HEK293 (cell line): ENCODE results near the gene KLK10.

ENCODE experiments used
- GFI1B ChIP-seq: fragments of 450-650 bp; formaldehyde crosslinking; IDR thresholded peaks from 2 replicates; pipeline ENCODE4 v1.5.1; 2016; ENCODE audit warnings: missing biosample characterization, missing genetic modification characterization
- KLF17 ChIP-seq: fragments of 450-650 bp; formaldehyde crosslinking; IDR thresholded peaks from 2 replicates; pipeline ENCODE4 v1.5.1; 2016; ENCODE audit warnings: missing biosample characterization, missing genetic modification characterization
- REST ChIP-seq: fragments of 450-650 bp; formaldehyde crosslinking; IDR thresholded peaks from 2 replicates; pipeline ENCODE4 v1.5.1; 2016; ENCODE audit warnings: missing biosample characterization, missing genetic modification characterization
- ZBTB8A ChIP-seq: fragments of 450-650 bp; formaldehyde crosslinking; IDR thresholded peaks from 2 replicates; pipeline ENCODE4 v1.5.1; 2016; ENCODE audit warnings: missing biosample characterization, missing genetic modification characterization
- ZNF121 ChIP-seq: fragments of 450-650 bp; formaldehyde crosslinking; IDR thresholded peaks from 2 replicates; pipeline ENCODE4 v1.5.1; 2016; ENCODE audit warnings: missing biosample characterization, missing genetic modification characterization
- ZNF280D ChIP-seq: fragments of 450-650 bp; formaldehyde crosslinking; IDR thresholded peaks from 2 replicates; pipeline ENCODE4 v1.5.1; 2016; ENCODE audit warnings: missing biosample characterization, missing genetic modification characterization
- ZNF548 ChIP-seq: fragments of 450-650 bp; formaldehyde crosslinking; IDR thresholded peaks from 2 replicates; pipeline ENCODE4 v1.5.1; 2016; ENCODE audit warnings: missing biosample characterization, missing genetic modification characterization
- ZNF624 ChIP-seq: fragments of 450-650 bp; formaldehyde crosslinking; IDR thresholded peaks from 2 replicates; pipeline ENCODE4 v1.5.1; 2017; ENCODE audit warnings: missing biosample characterization, missing genetic modification characterization
- ZNF830 ChIP-seq: fragments of 450-650 bp; IDR thresholded peaks from 2 replicates; pipeline ENCODE4 v1.5.0; 2018; ENCODE audit warnings: missing biosample characterization, missing genetic modification characterization, low read depth, mild to moderate bottlenecking, moderate library complexity
- TF ChIP-seq, protein P1 (sequence below): fragments of 450-650 bp; formaldehyde crosslinking; IDR thresholded peaks from 2 replicates; pipeline ENCODE4 v1.5.1; 2016; ENCODE audit warnings: missing biosample characterization, missing genetic modification characterization
- TF ChIP-seq, protein P2 (sequence below): fragments of 450-650 bp; formaldehyde crosslinking; IDR thresholded peaks from 2 replicates; pipeline ENCODE4 v1.5.1; 2016; ENCODE audit warnings: missing biosample characterization, missing genetic modification characterization
- TF ChIP-seq, protein P3 (sequence below): fragments of 450-650 bp; formaldehyde crosslinking; IDR thresholded peaks from 2 replicates; pipeline ENCODE4 v1.5.1; 2016; ENCODE audit warnings: missing biosample characterization, missing genetic modification characterization
- TF ChIP-seq, protein P4 (sequence below): fragments of 450-650 bp; formaldehyde crosslinking; IDR thresholded peaks from 2 replicates; pipeline ENCODE4 v1.5.1; 2016; ENCODE audit warnings: missing biosample characterization, missing genetic modification characterization
- TF ChIP-seq, protein P5 (sequence below): fragments of 450-650 bp; formaldehyde crosslinking; IDR thresholded peaks from 2 replicates; pipeline ENCODE4 v1.5.1; 2016; ENCODE audit warnings: missing biosample characterization, missing genetic modification characterization, borderline replicate concordance

DNA sequence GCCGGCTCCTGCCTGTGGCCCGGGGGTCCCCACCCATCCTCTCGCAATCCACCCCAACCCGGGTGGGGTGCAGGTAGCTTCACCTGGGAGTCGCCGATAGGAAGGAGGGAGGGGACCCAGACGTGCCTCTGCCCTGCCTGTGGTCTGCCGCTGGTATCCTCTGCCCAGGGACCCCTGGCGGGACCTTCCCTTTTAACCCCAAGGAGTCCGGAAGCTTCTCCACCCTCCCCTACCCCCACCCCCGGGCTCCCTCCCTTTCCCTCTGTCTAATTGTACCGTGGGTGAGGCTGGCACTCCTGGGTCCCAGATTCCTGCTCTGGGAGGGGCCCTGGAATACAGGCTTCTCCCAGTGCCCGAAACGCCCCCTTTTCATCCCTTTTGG lies at the start of gene KLK10:
- TF ChIP-seq ZNF830 (tag by site-specific recombination) = no peak
- TF ChIP-seq REST (tag by site-specific recombination) = no peak
- TF ChIP-seq ZNF548 = no peak
- TF ChIP-seq ZNF624 (tag by site-specific recombination) = no peak
- TF ChIP-seq, protein P1, sequence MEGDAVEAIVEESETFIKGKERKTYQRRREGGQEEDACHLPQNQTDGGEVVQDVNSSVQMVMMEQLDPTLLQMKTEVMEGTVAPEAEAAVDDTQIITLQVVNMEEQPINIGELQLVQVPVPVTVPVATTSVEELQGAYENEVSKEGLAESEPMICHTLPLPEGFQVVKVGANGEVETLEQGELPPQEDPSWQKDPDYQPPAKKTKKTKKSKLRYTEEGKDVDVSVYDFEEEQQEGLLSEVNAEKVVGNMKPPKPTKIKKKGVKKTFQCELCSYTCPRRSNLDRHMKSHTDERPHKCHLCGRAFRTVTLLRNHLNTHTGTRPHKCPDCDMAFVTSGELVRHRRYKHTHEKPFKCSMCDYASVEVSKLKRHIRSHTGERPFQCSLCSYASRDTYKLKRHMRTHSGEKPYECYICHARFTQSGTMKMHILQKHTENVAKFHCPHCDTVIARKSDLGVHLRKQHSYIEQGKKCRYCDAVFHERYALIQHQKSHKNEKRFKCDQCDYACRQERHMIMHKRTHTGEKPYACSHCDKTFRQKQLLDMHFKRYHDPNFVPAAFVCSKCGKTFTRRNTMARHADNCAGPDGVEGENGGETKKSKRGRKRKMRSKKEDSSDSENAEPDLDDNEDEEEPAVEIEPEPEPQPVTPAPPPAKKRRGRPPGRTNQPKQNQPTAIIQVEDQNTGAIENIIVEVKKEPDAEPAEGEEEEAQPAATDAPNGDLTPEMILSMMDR (tag by site-specific recombination) = no peak
- TF ChIP-seq, protein P2, sequence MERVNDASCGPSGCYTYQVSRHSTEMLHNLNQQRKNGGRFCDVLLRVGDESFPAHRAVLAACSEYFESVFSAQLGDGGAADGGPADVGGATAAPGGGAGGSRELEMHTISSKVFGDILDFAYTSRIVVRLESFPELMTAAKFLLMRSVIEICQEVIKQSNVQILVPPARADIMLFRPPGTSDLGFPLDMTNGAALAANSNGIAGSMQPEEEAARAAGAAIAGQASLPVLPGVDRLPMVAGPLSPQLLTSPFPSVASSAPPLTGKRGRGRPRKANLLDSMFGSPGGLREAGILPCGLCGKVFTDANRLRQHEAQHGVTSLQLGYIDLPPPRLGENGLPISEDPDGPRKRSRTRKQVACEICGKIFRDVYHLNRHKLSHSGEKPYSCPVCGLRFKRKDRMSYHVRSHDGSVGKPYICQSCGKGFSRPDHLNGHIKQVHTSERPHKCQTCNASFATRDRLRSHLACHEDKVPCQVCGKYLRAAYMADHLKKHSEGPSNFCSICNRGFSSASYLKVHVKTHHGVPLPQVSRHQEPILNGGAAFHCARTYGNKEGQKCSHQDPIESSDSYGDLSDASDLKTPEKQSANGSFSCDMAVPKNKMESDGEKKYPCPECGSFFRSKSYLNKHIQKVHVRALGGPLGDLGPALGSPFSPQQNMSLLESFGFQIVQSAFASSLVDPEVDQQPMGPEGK (tag by site-specific recombination) = no peak
- TF ChIP-seq, protein P3, sequence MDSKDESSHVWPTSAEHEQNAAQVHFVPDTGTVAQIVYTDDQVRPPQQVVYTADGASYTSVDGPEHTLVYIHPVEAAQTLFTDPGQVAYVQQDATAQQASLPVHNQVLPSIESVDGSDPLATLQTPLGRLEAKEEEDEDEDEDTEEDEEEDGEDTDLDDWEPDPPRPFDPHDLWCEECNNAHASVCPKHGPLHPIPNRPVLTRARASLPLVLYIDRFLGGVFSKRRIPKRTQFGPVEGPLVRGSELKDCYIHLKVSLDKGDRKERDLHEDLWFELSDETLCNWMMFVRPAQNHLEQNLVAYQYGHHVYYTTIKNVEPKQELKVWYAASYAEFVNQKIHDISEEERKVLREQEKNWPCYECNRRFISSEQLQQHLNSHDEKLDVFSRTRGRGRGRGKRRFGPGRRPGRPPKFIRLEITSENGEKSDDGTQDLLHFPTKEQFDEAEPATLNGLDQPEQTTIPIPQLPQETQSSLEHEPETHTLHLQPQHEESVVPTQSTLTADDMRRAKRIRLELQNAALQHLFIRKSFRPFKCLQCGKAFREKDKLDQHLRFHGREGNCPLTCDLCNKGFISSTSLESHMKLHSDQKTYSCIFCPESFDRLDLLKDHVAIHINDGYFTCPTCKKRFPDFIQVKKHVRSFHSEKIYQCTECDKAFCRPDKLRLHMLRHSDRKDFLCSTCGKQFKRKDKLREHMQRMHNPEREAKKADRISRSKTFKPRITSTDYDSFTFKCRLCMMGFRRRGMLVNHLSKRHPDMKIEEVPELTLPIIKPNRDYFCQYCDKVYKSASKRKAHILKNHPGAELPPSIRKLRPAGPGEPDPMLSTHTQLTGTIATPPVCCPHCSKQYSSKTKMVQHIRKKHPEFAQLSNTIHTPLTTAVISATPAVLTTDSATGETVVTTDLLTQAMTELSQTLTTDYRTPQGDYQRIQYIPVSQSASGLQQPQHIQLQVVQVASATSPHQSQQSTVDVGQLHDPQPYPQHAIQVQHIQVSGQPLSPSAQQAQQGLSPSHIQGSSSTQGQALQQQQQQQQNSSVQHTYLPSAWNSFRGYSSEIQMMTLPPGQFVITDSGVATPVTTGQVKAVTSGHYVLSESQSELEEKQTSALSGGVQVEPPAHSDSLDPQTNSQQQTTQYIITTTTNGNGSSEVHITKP = no peak
- no peak for TF ChIP-seq ZBTB8A (tag by site-specific recombination)
- TF ChIP-seq GFI1B (tag by site-specific recombination) = no peak
- no peak for TF ChIP-seq ZNF121 (tag by site-specific recombination)
- TF ChIP-seq, protein P4, sequence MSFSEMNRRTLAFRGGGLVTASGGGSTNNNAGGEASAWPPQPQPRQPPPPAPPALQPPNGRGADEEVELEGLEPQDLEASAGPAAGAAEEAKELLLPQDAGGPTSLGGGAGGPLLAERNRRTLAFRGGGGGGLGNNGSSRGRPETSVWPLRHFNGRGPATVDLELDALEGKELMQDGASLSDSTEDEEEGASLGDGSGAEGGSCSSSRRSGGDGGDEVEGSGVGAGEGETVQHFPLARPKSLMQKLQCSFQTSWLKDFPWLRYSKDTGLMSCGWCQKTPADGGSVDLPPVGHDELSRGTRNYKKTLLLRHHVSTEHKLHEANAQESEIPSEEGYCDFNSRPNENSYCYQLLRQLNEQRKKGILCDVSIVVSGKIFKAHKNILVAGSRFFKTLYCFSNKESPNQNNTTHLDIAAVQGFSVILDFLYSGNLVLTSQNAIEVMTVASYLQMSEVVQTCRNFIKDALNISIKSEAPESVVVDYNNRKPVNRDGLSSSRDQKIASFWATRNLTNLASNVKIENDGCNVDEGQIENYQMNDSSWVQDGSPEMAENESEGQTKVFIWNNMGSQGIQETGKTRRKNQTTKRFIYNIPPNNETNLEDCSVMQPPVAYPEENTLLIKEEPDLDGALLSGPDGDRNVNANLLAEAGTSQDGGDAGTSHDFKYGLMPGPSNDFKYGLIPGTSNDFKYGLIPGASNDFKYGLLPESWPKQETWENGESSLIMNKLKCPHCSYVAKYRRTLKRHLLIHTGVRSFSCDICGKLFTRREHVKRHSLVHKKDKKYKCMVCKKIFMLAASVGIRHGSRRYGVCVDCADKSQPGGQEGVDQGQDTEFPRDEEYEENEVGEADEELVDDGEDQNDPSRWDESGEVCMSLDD (tag by site-specific recombination) = no peak
- TF ChIP-seq, protein P5, sequence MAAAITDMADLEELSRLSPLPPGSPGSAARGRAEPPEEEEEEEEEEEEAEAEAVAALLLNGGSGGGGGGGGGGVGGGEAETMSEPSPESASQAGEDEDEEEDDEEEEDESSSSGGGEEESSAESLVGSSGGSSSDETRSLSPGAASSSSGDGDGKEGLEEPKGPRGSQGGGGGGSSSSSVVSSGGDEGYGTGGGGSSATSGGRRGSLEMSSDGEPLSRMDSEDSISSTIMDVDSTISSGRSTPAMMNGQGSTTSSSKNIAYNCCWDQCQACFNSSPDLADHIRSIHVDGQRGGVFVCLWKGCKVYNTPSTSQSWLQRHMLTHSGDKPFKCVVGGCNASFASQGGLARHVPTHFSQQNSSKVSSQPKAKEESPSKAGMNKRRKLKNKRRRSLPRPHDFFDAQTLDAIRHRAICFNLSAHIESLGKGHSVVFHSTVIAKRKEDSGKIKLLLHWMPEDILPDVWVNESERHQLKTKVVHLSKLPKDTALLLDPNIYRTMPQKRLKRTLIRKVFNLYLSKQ (tag by site-specific recombination) = no peak
- TF ChIP-seq KLF17 (tag by site-specific recombination) = no peak
- TF ChIP-seq ZNF280D (tag by site-specific recombination) = no peak
